SK-N-MC (cell line): ENCODE measurements around the gene NOVA2.

Experiments
- EZH2 ChIP-seq: fragments of 200-600 bp; sonication (generic); IDR thresholded peaks from one replicate; pipeline ENCODE4 v1.6.1; 2017; ENCODE audit warnings: antibody characterized with exemption
- POLR2AphosphoS5 ChIP-seq: IDR thresholded peaks from 2 replicates; pipeline ENCODE4 v1.6.1; 2012; ENCODE audit warnings: mild to moderate bottlenecking, low read depth, low read length, borderline replicate concordance

DNA sequence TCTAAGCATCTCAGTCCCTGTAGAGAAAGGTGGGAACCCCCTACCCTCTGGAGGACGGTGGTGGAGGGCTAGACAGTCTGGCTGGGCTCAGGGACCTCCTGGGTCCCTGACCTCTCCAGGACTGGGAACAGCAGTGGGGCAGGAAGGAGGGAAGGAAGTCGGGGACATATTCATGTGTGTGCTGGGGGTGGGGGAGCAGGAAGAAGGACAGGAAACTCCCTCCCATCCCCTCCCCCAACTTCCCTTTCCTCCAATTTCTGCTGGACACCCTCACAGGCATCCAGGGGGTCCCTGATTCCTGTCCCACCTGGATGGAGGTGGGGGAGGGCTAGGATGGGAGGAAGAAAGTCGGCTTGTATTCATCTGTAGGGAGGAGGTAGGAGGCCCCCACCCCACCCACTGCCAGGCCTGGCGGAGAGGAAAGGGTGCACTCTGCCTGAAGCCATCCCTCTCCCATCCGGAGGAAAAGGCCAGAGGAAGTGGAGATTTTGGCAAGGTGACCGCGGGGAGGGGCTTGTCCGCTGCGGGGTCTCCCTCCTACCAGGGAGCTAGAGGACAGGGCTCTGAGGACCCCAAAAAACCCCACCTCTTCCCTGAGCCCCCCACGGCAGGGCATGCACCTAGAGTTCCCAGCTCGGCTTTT, 2.3 kb downstream of the NOVA2 start:
- TF ChIP-seq POLR2AphosphoS5: no peak
- TF ChIP-seq EZH2: no peak
